Liver (tissue), 9 donors: ENCODE measurements around the gene SLIT2. TPM values are rescaled to one million over a fixed set of nuclear protein-coding genes. Genes with fewer than 3 reads are reported as not detected.

Experiments used
- DNase-seq: peaks from one replicate; pipeline ENCODE4 v3.0.0-alpha.2; 2017; ENCODE audit warnings: low spot score
- H3K27ac ChIP-seq, 2 donors: one replicate each; pipeline ENCODE4 v1.7.0; 2013; ENCODE audit warnings: inconsistent platforms in 2 of 2, low read length in 2 of 2, control low read depth in 1 of 2, low read depth in 1 of 2, mild to moderate bottlenecking in 1 of 2
- H3K27me3 ChIP-seq, 4 donors: one replicate each; pipeline versions ENCODE4 v1.6.1 to v1.7.0; 2013; ENCODE audit warnings: low read length in 3 of 4, inconsistent platforms in 1 of 4, mild to moderate bottlenecking in 1 of 4, moderate library complexity in 1 of 4; ENCODE audit not compliant: control insufficient read depth in 4 of 4, insufficient read depth in 4 of 4
- H3K36me3 ChIP-seq, 4 donors: one replicate each; pipeline versions ENCODE4 v1.6.1 to v1.7.0; 2013; ENCODE audit warnings: low read length in 3 of 4, mild to moderate bottlenecking in 3 of 4, low read depth in 1 of 4, moderate library complexity in 1 of 4; ENCODE audit not compliant: control insufficient read depth in 4 of 4, insufficient read depth in 3 of 4
- H3K4me1 ChIP-seq, 4 donors: one replicate each; pipeline versions ENCODE4 v1.6.1 to v1.7.0; 2013; ENCODE audit warnings: low read length in 3 of 4, mild to moderate bottlenecking in 3 of 4, moderate library complexity in 1 of 4; ENCODE audit not compliant: control insufficient read depth in 4 of 4, insufficient read depth in 4 of 4
- H3K4me3 ChIP-seq, 3 donors: one replicate each; pipeline versions ENCODE4 v1.6.1 to v1.7.0; 2013; ENCODE audit warnings: low read length in 3 of 3, control low read depth in 1 of 3, low read depth in 1 of 3, mild to moderate bottlenecking in 1 of 3
- H3K9ac ChIP-seq, 2 donors: one replicate each; pipeline ENCODE4 v1.7.0; 2013; ENCODE audit warnings: low read length in 2 of 2, mild to moderate bottlenecking in 2 of 2, moderate library complexity in 2 of 2, control low read depth in 1 of 2, low read depth in 1 of 2
- H3K9me3 ChIP-seq, 4 donors: one replicate each; pipeline versions ENCODE4 v1.6.1 to v1.7.0; 2013; ENCODE audit warnings: low read length in 3 of 4; ENCODE audit not compliant: control insufficient read depth in 4 of 4
- EGR1 ChIP-seq, 2 donors: IDR thresholded peaks; 2 replicates each; pipeline ENCODE4 v1.6.1; 2016 to 2018; ENCODE audit warnings: antibody characterized with exemption in 2 of 2, low read depth in 2 of 2
- FOXA2 ChIP-seq: IDR thresholded peaks from 2 replicates; pipeline ENCODE4 v1.6.1; 2016; ENCODE audit warnings: antibody characterized with exemption
- GABPA ChIP-seq, 2 donors: IDR thresholded peaks in 1 of 2; conservative IDR thresholded peaks in 1 of 2; 2 replicates each; pipeline ENCODE4 v1.6.1; 2016; ENCODE audit warnings: antibody characterized with exemption in 2 of 2, mild to moderate bottlenecking in 1 of 2, moderate library complexity in 1 of 2
- HNF4A ChIP-seq, 2 donors: conservative IDR thresholded peaks; 2 replicates each; pipeline ENCODE4 v1.6.1; 2016; ENCODE audit warnings: antibody characterized with exemption in 2 of 2, mild to moderate bottlenecking in 2 of 2
- HNF4G ChIP-seq: IDR thresholded peaks from 2 replicates; pipeline ENCODE4 v1.6.1; 2016; ENCODE audit warnings: antibody characterized with exemption
- JUND ChIP-seq, 2 donors: IDR thresholded peaks; 2 replicates each; pipeline ENCODE4 v1.6.1; 2016; ENCODE audit warnings: antibody characterized with exemption in 2 of 2
- NR2F2 ChIP-seq: IDR thresholded peaks from 2 replicates; pipeline ENCODE4 v1.6.1; 2016; ENCODE audit warnings: antibody characterized with exemption
- RAD21 ChIP-seq, 2 donors: IDR thresholded peaks; 2 replicates each; pipeline ENCODE4 v1.6.1; 2016; ENCODE audit warnings: antibody characterized with exemption in 2 of 2, mild to moderate bottlenecking in 2 of 2
- RXRA ChIP-seq, 2 donors: IDR thresholded peaks; 2 replicates each; pipeline ENCODE4 v1.6.1; 2017 to 2018; ENCODE audit warnings: antibody characterized with exemption in 2 of 2, mild to moderate bottlenecking in 1 of 2
- SP1 ChIP-seq: IDR thresholded peaks from 2 replicates; pipeline ENCODE4 v1.6.1; 2018; ENCODE audit warnings: antibody characterized with exemption, mild to moderate bottlenecking
- TAF1 ChIP-seq: conservative IDR thresholded peaks from 2 replicates; pipeline ENCODE4 v1.6.1; 2016; ENCODE audit warnings: antibody characterized with exemption, mild to moderate bottlenecking
- YY1 ChIP-seq: IDR thresholded peaks from 2 replicates; pipeline ENCODE4 v1.6.1; 2016; ENCODE audit warnings: antibody characterized with exemption, mild to moderate bottlenecking
- WGBS: extraction: QIAGEN DNeasy Blood & Tissue Kit; methylation state at CpG from one replicate; pipeline ENCODE4 v1.1.7; 2013; 5-methylcytosine and 5-hydroxymethylcytosine counted together
- polyA plus RNA-seq, 2 donors: library from polyadenylated mRNA; stranded (reverse) in 1 of 2; unstranded in 1 of 2; fragments of 200-250 nt in 1 of 2; fragments of >200 nt in 1 of 2; fragmentation: Nextera tagmentation in 1 of 2; extraction: Ambion mirVana in 1 of 2; gene quantifications; one replicate each; pipeline versions ENCODE4 v1.2.1 to v1.2.3, GENCODE V29; 2013 to 2015
- total RNA-seq, 2 donors: library from RNA; depleted of rRNA; stranded (reverse); fragments of >200 nt; gene quantifications; one replicate each; pipeline ENCODE4 v1.2.3, GENCODE V29; 2014
- TF ChIP-seq, protein P1 (sequence below): fragments of 150-350 bp; IDR thresholded peaks from 2 replicates; pipeline ENCODE4 v1.5.1; 2017; ENCODE audit warnings: improper control_type of control experiment, low read depth, low read length; ENCODE audit not compliant: missing input control
- TF ChIP-seq, protein P2 (sequence below): IDR thresholded peaks from 2 replicates; pipeline ENCODE4 v1.6.1; 2016; ENCODE audit warnings: antibody characterized with exemption, mild to moderate bottlenecking
- TF ChIP-seq, protein P3 (sequence below): IDR thresholded peaks from 2 replicates; pipeline ENCODE4 v1.6.1; 2016; ENCODE audit warnings: antibody characterized with exemption
- donor health status: healthy.
- donor health status: healthy.
- donor health status: healthy.
- donor health status: healthy.
- donor health status: healthy.

SLIT2 gene
- total and polyA plus RNA-seq, 4 donors = 0.44 to 2.3 (median 1.2) TPM

DNA sequence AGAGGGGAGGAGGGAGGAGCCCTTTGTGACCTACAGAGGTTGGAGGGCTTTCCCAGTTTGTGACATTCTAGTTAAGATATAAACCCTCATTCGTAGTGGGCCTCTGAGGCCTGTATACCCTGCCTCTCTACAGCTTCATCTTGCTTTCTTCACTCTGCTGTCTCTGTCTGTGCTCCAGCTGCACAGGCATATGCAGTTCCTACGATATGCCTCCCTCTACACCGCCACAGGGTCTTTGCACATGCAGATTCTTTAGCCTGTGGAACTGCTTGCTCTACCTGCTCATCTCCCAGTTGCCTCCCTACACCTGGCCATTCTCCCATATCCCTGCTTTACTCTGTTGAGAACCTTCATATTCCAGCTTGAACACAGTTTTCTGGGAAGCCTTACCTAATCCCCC, 38.1 kb downstream of the SLIT2 start:
- 71% methylated on average over 3 of the region's 3 CpGs for WGBS
- no peak overlapping the region for H3K9ac ChIP-seq
- no peak overlapping the region for H3K27ac ChIP-seq
- H3K27me3 ChIP-seq = peaks cover 0 to 3% (median 0%) of the 10 kb centered on the region in 4 donors
- DNase-seq = no peak
- H3K4me3 ChIP-seq = no peak overlapping the region
- H3K36me3 ChIP-seq = no peaks in the 10 kb centered on the region
- H3K9me3 ChIP-seq = no peaks in the 10 kb centered on the region
- no peak for TF ChIP-seq YY1
- TF ChIP-seq, protein P1, sequence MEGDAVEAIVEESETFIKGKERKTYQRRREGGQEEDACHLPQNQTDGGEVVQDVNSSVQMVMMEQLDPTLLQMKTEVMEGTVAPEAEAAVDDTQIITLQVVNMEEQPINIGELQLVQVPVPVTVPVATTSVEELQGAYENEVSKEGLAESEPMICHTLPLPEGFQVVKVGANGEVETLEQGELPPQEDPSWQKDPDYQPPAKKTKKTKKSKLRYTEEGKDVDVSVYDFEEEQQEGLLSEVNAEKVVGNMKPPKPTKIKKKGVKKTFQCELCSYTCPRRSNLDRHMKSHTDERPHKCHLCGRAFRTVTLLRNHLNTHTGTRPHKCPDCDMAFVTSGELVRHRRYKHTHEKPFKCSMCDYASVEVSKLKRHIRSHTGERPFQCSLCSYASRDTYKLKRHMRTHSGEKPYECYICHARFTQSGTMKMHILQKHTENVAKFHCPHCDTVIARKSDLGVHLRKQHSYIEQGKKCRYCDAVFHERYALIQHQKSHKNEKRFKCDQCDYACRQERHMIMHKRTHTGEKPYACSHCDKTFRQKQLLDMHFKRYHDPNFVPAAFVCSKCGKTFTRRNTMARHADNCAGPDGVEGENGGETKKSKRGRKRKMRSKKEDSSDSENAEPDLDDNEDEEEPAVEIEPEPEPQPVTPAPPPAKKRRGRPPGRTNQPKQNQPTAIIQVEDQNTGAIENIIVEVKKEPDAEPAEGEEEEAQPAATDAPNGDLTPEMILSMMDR = no peak
- TF ChIP-seq, protein P2, sequence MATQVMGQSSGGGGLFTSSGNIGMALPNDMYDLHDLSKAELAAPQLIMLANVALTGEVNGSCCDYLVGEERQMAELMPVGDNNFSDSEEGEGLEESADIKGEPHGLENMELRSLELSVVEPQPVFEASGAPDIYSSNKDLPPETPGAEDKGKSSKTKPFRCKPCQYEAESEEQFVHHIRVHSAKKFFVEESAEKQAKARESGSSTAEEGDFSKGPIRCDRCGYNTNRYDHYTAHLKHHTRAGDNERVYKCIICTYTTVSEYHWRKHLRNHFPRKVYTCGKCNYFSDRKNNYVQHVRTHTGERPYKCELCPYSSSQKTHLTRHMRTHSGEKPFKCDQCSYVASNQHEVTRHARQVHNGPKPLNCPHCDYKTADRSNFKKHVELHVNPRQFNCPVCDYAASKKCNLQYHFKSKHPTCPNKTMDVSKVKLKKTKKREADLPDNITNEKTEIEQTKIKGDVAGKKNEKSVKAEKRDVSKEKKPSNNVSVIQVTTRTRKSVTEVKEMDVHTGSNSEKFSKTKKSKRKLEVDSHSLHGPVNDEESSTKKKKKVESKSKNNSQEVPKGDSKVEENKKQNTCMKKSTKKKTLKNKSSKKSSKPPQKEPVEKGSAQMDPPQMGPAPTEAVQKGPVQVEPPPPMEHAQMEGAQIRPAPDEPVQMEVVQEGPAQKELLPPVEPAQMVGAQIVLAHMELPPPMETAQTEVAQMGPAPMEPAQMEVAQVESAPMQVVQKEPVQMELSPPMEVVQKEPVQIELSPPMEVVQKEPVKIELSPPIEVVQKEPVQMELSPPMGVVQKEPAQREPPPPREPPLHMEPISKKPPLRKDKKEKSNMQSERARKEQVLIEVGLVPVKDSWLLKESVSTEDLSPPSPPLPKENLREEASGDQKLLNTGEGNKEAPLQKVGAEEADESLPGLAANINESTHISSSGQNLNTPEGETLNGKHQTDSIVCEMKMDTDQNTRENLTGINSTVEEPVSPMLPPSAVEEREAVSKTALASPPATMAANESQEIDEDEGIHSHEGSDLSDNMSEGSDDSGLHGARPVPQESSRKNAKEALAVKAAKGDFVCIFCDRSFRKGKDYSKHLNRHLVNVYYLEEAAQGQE = no peak
- no peak for TF ChIP-seq SP1
- no peak for TF ChIP-seq HNF4G
- TF ChIP-seq FOXA2 = no peak
- TF ChIP-seq RXRA (IDR thresholded peaks at IDR 0.05) = no peak
- no peak for TF ChIP-seq JUND (IDR thresholded peaks at IDR 0.05)
- TF ChIP-seq NR2F2 = no peak
- no peak for TF ChIP-seq GABPA (IDR thresholded peaks at IDR 0.05 in 1 of 2, conservative IDR thresholded peaks at IDR 0.05 in 1 of 2)
- TF ChIP-seq, protein P3, sequence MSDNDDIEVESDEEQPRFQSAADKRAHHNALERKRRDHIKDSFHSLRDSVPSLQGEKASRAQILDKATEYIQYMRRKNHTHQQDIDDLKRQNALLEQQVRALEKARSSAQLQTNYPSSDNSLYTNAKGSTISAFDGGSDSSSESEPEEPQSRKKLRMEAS = no peak
- TF ChIP-seq RAD21 (IDR thresholded peaks at IDR 0.05) = no peak
- no peaks in the 10 kb centered on the region for H3K4me1 ChIP-seq

DNA sequence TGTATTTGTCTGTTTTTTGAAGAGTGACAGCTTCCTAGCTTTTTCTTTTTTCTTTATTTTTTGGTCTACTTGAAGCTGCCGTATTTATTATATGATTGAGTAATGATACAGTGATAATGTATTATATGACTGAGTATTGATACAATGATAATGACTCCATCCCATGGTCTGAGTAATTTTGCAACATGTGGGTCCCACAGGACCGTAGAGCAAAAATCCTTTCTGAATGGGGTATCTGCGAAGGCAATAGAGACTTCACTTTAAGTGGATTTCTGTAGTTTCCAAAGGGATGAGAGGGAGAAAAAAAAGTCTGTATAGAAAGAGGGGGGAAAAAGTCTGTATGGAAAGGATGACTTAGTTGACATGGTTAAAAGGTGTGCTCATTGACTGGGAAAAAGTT, 41.0 kb downstream of the SLIT2 start:
- Histone ChIP-seq H3K27ac (no peak overlapping the region), H3K4me3 (no peak overlapping the region), H3K9me3 (no peaks in the 10 kb centered on the region), H3K4me1 (no peaks in the 10 kb centered on the region), H3K27me3 (no peaks in the 10 kb centered on the region), H3K36me3 (no peaks in the 10 kb centered on the region), H3K9ac (no peak overlapping the region)
- DNase-seq = no peak
- no peak for TF ChIP-seq NR2F2
- WGBS = 79% methylated on average over 3 of the region's 3 CpGs

DNA sequence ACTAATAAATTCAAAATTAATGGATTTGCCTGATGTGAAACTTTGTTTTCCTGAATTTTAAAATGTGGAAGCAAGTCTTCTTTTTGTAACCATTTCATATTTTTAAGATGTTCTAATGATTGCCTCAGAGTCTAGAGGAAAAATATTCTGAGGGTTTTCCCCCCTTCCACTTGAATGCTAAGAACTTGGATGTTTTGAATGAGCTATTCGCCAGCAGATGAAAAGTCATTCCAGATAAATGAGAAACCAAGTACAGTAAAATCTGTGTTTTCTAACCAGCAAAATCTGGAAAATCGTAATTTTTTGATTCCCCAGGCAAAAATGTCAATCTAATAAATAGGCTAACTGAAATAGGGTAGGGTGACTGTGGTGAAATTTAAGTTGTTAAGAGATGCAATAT, 45.6 kb downstream of the SLIT2 start:
- Histone ChIP-seq H3K9me3 (no peaks in the 10 kb centered on the region), H3K4me3 (no peak overlapping the region), H3K4me1 (no peaks in the 10 kb centered on the region), H3K36me3 (no peaks in the 10 kb centered on the region), H3K27me3 (no peaks in the 10 kb centered on the region), H3K27ac (no peak overlapping the region), H3K9ac (no peak overlapping the region)
- TF ChIP-seq SP1 = no peak
- TF ChIP-seq EGR1 (IDR thresholded peaks at IDR 0.05; ENCODE audit: low read depth in 2 of 2) = no peak
- no peak for TF ChIP-seq HNF4A (conservative IDR thresholded peaks at IDR 0.05)
- TF ChIP-seq RXRA (IDR thresholded peaks at IDR 0.05) = no peak
- TF ChIP-seq, protein P1 = no peak
- TF ChIP-seq, protein P3 = no peak
- TF ChIP-seq GABPA (IDR thresholded peaks at IDR 0.05 in 1 of 2, conservative IDR thresholded peaks at IDR 0.05 in 1 of 2) = no peak
- TF ChIP-seq HNF4G = no peak
- TF ChIP-seq TAF1 = no peak
- no peak for TF ChIP-seq NR2F2
- DNase-seq = no peak
- WGBS = 55% methylated on average over 2 of the region's 2 CpGs
